GM18868 (cell line): ENCODE data around the gene TCP10L.
A peak's percentile ranks its signal among the peaks of the same experiment; 100 is the strongest.
"Not testable (repeated sequence)": the region's sequence is repeated elsewhere in the genome, so short reads cannot be mapped to it uniquely, and the experiment has no call there.

Experiments used
- ATAC-seq: cut with Tn5 transposase; IDR thresholded peaks from one replicate; pipeline ENCODE4 v1.9.1; 2021; ENCODE audit warnings: mild to moderate bottlenecking, moderate library complexity; ENCODE audit not compliant: unreplicated experiment

The TCP10L gene

DNA sequence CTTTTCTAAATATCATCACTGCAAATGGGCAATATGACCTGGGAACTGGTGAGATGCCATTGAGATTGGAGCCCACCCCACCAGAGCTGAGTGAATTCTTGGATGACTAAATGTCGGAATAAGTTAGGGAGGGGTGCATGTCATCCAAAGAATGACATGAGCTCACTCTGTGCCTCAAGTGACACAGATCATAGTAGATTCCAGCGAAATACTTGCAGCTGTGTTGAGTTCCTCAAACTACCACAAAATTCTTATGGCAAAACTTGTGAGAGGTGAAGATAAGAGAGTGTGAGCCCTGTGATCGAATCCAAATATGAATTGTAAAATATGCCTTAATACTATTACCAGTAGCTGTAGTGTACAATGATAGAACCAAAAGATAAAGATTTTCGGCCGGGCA lies 2.3 kb upstream of the TCP10L start:
- no peak for ATAC-seq

DNA sequence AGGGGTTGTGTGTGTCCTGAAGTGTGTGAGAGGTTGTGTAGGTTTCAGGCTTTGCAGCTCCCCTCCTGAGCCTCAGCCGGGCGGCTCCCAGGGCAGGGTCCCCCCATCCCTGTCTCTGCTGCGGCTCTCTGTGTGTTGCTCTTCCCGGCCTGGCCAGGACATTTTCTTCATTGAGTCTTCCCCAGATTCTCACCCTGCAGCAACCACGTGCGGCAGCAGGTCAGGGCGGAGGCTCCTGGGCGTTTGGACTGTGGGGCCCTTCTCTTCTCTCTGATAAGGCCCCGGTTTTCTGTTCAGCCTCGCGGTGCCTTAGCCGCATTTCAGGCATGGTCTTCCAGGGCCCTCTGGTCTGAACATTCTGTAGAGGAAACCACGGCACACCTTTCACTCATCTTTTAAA lies 1.8 kb upstream of the TCP10L start:
- ATAC-seq: no peak

DNA sequence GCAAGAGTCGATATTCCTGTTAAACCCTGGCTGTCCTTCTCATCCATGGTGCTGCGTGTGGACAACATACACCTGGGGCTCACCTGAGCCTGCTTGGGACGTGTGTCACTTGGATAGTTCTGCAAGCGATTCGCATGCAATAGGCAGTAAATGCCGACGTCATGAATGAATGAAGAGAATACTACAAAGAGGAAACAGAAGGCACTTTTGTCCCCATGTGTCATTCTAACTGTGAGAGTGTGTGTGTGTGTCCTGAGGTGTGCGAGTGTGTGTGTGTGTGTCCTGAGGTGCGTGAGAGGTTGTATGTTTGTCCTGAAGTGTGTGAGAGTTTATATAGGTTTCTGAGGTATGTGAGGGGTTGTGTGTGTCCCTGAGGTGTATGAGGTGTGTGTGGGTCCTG lies 647 bp upstream of the TCP10L start:
- ATAC-seq: no peak

DNA sequence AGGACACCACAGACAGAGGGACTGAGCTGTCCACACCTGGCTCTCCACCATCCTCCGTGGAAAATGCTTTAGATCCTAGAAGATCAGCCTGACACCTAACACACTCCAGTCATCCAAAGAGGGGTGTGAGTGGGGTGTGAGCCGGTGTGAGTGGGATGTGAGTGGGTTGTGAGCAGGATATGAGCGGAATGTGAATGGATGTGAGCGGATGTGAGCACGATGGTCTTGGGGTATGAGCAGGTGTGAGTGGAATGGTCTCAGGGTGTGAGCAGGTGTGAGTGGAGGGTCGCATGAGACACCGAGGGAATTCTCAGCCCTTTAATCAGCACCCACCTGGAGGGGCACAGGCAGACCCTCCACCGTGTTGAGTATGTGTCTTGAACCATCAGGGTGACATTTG lies 851 bp downstream of the TCP10L start:
- no peak for ATAC-seq

DNA sequence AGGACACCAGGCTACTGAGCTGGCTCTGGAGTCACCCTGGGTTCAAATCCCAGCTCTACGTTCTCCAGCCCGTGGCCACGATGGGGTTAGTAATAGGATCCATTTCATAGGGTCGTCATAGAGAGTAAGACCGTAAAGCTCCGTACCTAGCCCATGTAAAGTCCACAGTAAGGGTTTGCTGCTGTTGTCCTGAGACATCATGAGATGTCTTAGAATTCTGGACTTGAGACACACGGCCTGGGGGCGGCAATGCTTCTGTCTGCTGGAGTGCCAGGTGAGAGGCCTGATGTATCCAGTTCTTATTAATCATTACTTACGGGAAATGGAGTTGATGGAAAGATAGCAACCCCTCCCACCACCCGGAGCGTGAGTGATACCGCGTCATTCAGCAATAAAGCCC lies 3.6 kb downstream of the TCP10L start:
- ATAC-seq: no peak

DNA sequence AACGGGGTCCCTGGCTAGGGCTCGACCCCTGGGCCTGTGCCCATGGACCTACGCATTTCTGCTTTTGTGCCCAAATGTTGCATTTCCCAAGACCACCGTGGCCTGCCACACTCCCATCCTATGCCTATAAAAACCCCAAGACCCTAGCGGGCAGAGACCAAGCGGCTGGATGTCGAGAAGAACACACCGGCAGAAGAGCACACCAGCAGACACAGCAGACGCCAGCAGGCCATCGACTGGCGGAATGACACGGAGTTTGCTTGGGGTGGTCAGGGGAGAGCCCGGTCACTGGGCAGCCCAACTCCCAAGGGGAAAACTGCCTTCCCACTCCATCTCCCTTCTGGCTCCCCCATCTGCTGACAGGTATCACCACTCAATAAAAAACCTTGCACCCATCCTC lies 4.4 kb downstream of the TCP10L start:
- ATAC-seq: no peak

DNA sequence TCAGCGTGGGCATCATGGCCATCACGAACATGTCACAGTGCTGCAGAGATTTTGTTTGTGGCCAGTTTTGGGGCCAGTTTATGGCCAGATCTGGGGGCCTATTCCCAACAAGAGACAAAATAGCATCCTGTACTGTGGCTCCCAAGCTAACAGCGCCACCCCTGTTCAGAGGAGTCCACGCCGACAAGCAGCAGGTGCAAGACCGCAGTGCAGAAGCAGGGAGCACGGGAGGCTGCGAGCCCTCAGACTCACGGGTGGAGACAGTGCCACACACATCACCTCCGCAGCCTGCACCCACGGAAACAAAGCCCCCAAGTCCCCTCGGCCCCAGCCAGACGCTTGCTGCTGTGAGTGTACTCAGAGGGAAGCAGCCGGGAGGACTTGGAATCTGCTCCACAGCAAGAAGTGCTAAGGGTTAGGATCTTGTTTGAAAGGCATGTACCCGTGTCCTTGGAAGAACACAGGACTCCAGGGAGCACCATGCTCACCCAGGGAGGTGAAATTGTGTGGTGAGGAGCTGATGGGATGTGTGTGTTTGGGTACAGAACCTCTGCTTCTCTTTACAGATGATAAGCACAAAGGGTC lies 7.1 kb downstream of the TCP10L start:
- no peak for ATAC-seq

DNA sequence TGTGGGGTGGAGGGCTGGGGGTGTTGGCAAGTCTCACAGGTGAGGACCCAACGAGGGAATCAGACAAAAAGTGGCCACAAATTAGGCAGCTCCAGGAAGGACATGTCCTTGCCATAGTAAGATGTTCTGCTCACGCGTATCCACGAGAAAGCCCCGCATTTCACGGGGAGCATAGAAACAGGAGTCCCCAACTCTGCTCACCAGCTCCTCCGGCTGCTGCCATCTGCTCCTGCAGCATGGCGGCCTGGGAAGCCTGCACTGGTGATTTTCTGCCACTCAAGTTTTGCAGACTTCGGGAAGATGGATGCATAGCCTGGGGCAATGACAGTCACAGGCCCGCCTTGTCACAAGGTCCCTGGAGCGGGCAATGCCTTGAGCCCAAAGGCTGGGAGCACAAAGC lies 9.3 kb downstream of the TCP10L start:
- no peak for ATAC-seq

DNA sequence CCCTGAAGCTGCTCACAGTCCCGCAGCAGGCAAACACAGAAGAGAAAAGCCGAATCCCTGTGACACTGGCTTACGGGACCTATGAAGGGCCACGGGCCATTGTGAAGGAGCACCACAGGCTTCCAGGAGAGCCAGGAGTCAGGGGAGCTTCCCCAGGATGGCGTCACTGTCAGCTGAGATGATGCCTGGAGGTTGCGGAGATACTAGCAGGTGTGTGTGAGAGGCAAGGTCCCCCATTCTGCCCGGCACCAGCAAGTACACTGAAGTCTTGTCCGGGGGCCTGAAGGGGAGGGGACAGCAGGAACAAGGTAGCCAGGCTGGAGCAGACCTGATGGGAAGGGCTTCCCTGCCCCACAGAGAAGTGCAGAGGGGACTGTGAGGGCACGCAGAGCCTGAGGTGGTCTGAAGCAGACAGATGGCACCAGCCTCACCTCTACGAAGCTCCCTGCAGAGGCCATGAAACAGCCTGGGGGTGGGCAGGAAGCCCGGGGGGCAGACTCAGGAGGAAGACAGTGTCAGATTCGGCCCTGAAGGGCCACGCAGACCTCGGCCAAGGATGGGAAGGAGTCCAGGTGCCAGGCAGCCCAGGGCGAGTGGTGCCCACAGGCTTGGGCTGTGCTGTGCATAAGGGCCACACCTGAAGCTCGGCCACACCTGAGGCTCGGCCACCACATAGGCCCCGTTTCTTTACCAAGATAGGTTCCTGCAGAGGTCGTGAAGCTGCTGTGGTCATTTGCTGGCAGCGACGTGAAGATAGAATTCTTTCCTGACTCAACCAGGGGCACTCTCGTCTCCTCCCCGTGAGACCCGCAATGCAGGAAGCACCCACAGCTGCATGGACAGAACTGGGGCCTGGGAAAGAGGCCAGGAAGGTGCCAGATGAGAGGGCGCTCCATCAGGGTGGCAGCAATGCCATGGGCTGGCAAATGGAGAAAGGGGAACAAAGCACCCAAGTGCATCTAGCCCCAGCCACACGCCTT lies 10.1 kb downstream of the TCP10L start:
- no peak for ATAC-seq

DNA sequence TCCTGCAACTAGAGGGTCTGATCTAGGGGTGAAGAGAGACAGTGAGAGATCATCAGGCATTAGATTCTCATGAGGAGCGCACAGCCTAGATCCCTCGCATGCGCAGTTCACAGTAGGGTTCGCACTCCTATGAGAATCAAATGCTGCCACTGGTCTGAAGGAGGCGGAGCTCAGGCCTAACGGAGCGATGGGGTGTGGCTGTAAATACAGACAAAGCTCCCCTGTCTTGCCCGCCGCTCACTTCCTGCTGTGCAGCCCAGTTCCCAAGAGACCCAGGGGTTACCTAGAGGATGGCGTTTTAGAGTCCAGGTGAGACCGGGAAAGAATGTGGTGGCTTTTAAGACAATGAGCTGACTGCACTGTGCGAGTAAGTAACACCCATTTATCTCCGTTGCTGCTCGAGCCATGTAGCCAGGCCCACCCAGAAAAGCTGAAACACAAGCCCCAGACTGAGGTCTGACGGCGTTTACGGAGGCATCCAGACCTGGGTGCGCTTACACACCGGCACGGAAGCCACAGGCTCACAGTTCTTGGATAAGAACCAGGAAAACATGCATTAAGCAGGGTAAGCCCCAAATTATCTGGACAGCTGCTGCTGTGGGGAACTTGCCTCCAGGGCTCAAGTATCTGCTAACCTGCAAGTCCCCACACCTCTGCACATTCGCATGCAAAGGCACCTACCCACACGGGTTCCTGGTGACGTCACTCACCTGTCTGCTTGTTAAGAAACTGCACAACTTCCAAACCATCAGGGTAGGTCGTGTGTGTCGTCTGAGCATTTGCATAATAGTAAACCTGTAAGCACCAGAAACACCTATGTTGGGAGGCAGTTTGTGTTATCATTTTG lies 12.5 kb downstream of the TCP10L start:
- no peak for ATAC-seq

DNA sequence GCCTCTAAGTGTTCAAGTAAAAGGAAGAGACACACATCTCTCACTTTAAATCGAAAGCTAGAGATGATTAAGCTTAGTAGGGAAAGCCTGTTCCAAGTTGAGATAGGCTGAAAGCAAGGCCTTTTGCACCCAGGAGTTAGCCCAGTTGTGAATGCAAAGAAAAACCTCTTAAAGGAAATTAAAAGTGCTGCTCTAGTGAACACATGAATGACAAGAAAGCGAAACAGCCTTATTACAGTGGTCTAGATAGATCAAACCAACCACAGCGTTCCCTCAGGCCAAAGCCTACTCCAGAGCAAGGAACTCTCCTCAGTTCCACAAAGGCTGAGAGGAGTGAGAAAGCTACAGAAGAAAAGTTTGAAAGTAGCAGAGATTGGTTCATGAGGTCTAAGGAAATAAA lies 14.9 kb downstream of the TCP10L start:
- no peak for ATAC-seq

DNA sequence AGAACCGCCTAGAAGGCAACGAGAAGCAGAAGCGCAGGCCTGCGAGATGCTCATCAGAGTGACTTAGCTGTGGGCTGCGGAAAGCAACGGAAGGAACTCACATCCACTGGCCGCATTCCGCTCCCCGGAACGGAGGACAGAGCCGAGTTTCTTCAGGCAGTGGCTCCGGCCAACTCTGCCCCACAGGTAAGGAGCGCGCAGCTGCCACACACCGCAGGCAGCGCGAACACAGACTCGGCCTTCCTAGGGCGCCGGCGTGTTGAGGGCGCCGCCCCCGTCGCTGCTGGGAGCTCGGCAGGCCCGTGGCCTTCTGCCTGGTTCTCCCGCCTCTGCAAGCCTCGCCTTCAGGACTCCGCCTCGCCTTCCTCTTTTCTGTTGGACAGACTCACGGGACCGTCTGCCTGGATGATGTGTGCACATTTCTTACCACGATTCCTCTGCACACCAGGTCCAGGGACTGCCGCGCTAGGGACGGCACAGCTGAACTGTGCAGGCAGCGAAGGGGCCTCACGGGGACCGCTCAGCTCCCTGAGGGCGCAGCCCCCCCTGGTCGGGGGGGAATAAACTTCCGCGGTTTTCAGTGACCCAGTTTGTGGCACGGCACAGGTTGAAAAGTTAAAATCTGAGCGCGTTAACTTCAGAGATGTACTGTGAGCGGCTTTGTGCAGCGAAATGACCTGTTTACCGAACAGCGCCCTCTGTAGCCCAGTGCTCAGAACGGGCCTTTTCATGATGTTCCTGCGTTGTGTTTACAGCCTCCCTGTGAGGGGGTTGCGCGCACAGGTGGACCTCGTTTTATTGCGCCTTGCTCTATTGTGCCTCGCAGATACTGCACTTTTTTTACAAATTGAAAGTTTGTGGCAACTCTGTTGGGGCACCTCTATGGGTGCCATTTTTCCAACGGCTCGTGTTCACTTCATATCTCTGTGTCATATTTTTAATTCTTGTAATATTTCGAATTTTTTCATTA lies 15.8 kb downstream of the TCP10L start:
- peak; percentile 86 for ATAC-seq

DNA sequence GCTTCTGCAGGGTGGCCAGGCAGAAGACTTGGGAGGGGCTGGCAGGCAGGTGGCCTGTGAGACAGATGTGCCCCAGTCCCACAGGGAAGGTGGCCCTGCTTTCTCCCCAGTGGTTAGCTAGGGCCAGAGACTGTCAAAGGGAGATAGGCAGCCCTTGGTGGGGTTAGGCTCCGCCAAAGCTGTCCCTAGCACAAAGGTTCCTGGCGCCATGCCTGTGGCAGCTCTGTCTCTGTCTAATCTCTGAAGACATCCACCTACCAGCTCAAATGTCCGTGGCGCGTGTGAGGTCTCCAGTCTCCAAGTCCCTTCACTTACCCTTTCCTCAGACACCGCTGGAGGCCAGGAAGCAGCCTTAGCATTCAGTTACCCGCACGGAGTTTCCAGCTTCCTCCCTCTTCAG lies 17.7 kb downstream of the TCP10L start:
- ATAC-seq: no peak

DNA sequence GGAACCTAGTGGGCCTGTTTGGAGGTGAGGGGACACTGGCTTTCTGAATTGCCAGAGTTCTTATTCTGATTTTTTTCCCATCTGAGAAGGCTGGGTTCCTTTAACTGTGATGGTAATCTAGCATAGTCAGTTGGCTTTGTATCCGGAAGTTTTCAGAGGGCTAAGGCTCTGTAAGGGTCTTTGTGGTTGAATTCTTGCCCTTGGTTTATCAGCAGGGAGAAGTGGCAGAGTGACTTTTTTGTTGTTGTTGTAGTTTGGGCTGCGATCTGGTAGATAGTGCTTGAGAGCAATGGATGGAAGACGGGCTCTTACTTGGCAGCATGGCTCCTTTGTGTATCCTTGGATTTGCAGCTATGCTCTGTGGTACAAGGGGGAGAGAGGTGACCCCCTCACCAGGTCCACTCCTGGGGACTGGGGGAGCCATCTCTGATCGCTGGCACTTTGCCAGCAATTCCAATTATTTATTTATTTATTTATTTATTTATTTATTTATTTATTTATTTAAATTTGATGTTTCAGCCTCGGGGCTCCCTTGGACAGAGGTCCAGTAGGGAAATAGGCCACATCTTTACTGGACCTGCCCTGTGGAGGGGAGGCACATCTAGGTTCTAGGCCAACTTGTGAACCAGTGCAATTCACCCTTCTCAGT lies 18.5 kb downstream of the TCP10L start:
- no peak for ATAC-seq

DNA sequence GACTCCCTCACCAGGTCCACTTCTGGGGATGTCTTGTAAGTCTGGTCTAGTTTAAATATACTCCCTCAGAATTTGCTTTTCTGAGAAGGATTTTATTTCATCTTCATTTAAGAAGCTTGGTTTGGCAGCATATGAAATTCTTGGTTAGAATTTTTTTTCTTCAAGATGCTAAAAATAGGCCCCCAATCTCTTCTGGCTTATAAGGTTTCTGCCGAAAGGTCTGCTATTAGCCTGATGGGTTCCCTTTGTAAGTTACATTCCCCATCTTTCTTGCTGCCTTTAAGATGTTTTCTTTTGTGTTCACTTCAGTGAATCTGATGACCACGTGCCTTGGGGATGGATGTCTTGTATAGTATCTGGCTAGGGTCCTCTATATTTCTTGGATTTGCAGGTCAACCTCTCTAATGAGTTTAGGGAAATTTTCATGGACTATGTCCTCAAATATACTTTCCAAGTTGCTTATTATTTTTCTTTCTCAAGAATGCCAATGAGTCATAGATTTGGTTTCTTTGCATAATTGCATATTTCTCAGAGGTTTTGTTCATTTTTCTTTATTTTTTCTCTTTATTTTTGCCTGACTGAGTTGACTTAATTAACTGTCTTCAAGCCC lies 19.4 kb downstream of the TCP10L start:
- ATAC-seq: no peak

DNA sequence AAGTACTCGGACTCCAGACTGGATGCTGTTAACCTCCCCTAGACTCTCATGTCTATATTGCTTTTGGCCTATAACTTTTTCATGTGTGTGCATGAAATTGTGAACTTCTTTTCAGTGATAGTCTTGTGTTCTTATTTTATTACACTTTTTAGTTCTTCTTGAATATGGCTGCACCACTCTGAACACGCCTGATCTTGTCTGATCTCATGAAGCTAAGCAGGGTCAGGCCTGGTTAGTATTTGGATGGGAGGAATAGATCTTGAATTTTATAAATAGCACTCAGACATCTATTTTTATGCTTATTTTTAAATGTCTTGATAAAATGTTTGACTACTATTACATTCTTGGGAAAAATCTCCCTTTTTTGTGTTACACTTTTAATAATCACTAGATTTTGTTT lies 22.4 kb downstream of the TCP10L start:
- ATAC-seq: no peak

DNA sequence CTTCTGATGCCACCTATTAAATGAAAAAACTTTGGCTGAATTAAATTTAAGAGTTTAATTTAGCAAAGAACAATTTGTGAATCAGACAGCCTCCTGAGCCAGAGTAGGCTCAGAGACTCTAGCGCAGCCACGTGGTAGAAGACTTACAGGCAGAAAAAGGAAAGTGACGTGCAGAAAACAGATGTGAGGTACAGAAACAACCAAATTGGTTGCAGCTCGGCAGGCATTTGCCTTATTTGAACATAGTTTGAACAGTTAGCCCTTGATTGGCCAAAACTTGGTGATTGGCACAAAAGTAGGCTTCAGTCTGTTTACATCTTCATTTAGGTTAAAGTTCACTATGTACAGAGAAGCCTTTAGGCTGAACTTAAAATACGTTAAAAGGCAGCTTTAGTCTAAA lies 22.9 kb downstream of the TCP10L start:
- no peak for ATAC-seq

DNA sequence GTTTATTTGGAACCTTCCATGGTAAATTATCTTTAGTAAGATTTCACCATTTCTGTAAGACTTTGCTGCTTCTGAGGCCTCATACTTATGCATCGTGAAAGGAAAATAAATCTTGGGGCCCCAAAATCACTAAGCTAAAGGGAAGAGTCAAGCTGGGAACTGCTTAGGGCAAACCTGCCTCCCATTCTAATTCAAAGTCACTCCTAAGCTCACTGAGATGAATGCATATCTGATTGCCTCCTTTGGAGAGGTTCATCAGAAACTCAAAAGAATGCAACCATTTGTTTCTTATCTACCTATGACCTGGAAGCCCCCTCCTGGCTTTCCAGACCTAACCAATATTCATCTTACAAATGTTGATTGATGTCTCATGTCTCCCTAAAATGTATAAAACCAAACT lies 23.8 kb downstream of the TCP10L start:
- ATAC-seq: not testable (repeated sequence)

DNA sequence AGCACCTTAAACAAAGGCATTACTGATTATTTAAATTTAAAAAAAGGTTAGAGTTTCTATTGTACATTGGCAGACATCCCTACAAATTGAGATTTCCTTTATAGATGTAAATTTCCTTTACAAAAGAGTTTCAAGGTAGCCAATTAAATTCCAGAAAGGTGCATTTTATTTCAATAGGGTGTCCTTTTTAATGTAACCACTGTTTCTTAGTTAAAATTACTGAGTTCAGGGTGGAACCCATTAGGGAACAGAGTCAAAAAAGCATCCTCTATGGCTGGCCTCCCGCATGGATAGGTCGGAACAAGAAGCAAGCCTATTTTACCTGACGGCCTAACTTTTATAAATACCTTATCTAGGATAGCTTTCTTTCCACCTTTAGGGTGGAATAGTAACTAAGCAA lies 24.4 kb downstream of the TCP10L start:
- no peak for ATAC-seq
